Measurements from ENCODE around the gene ARHGAP18.

ARHGAP18 gene

GRCh38 chr6:129647044-129647443 is 62.9 kb downstream of the ARHGAP18 start:
- no peak for TF ChIP-seq CTCF (conservative IDR thresholded peaks at IDR 0.05; ENCODE audit: low read depth)
- ChIA-PET CTCF (interaction anchor here (0.6 to 0.7 kb wide), 3 partner anchors 14 to 21 kb away, joined by 3 to 5 read pairs (median 3); no protein-coding TSS in a partner anchor), POLR2A (ENCODE audit: low non-redundant PET) (no interaction called here)
- no peak for DNase-seq (ENCODE audit: low spot score)
- no peak overlapping the region for H3K27ac ChIP-seq

DNA sequence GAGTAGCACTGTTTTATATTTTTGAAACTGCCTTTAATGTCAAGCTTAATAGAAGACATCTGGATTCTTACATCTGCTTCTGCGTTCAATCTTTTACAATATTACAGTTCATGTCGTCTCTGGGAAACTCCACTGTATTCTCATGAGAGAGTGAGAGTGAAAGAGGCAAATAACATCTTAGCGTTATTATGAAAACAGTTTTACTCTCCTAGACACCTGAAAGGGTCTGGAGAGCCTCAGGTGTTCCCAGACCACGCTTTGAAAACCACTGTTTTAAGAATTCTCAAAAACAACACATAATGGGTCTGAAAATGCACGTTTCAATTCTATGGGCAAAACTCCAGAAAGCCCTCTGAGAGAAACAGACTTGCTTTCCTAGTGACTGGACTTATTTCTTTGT is 63.3 kb downstream of the ARHGAP18 start:
- no peak overlapping the region for H3K27ac ChIP-seq

DNA sequence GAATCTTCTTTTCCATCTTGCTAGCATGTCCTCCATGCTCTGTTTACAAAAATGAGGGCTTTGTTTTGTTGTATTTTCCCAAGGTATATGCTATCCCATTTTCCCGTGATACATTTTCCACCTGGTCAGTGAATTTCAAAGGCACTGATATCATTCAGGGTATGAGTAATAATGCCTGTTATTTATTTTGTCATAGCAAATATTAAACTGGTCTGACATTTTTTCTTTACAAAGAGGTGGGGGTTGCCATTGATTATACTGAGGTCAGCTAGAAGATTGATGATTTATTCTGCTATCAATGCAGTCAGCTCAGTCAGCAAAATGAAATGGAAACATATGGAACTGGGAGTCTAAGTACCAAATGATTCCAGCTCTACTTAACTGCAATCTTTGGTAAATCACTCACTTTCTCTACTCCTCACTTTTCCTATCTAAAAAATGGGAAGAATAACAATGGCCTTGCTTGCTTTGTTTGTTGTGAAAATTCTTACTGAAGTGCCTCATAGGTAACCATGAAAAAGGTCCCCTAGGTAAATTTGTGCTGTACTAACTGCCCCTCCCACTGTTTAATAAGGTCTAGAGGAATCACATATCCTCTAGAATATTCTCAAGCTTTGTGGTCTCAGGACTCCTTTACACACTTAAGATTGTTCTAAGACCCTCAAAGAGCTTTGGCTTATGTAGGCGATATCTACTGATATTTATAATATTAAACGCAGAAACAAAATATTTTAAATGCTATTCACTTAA is 64.0 kb downstream of the ARHGAP18 start:
- no peak for DNase-seq (ENCODE audit: low spot score)
- ChIA-PET POLR2A (ENCODE audit: low non-redundant PET) (no interaction called here), CTCF (interaction anchor here (0.6 kb wide), 1 partner anchor 14 kb away, joined by 5 read pairs; no protein-coding TSS in a partner anchor)
- TF ChIP-seq CTCF (conservative IDR thresholded peaks at IDR 0.05; ENCODE audit: low read depth), result no peak
- no peak overlapping the region for H3K27ac ChIP-seq

More for the DNA sequence above, 63.3 kb downstream of the ARHGAP18 start:
- ChIA-PET POLR2A (ENCODE audit: low non-redundant PET) (no interaction called here), CTCF (interaction anchor here (0.6 kb wide), 1 partner anchor 15 kb away, joined by 5 read pairs; no protein-coding TSS in a partner anchor)
- no peak for DNase-seq (ENCODE audit: low spot score)
- TF ChIP-seq CTCF (conservative IDR thresholded peaks at IDR 0.05; ENCODE audit: low read depth), result no peak

DNA sequence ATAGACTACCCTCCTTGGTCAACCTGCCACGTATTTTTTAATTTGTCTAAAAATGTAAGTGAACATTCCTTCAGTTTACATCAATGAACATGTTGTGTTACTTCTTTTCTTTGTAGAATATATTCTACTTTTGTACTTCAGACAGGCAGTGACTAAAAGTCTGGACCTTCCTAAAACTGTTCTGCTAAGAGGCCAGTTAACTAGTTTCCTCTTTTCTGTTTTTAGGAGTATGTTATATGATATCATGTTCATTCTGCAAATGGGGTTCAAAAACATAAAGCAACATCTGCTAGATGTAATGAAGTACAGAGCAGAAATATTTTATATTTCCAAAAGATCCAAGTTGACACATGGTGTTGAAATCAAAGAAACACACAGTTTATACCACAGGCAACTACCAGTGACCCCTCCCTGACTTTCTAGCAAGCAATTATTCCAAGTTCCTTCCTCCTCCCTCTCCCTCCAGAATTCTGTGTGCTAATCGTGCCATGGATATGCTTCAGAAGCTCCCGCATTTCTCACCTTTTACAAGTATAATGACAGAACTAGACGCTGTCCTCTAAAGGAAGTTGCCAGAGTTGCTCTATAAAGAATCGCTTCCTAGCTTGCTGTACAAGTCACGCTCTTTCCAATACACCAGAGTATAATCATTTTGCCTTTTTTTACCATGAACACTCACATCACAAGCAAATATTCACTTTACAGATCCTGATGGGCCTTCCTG is 64.7 kb downstream of the ARHGAP18 start:
- DNase-seq (ENCODE audit: low spot score), result no peak
- POLR2A ChIA-PET (ENCODE audit: low non-redundant PET), result no interaction called here
- TF ChIP-seq CTCF (conservative IDR thresholded peaks at IDR 0.05; ENCODE audit: low read depth), result no peak
- CTCF ChIA-PET, result interaction anchor here (0.6 kb wide), 1 partner anchor 385 kb away, joined by 3 read pairs; no protein-coding TSS in a partner anchor
- no peak overlapping the region for H3K27ac ChIP-seq

GRCh38 chr6:129644567-129645015 is 65.4 kb downstream of the ARHGAP18 start:
- CTCF ChIA-PET, result no interaction called here
- no peak for DNase-seq (ENCODE audit: low spot score)
- no peak overlapping the region for H3K27ac ChIP-seq
- TF ChIP-seq CTCF (conservative IDR thresholded peaks at IDR 0.05; ENCODE audit: low read depth), result no peak
- POLR2A ChIA-PET (ENCODE audit: low non-redundant PET), result no interaction called here

DNA sequence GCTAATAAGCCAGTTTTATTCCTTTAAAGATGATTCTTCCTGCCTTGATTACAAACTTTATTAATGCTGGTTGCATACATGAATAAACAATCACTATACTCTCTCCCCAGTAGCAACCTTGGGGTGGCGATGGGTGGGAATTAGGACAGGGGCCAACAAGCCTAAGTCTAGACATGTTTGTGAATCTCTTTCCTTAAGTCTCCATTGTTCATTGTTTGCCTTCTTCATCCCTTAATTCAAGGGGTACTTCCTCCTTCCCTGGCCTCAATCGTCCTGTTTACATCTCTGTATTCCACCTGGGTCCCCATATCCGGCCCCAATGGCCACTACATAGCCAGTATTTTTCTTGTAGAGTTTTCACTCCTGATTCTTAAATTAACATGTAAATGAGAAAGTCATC is 66.0 kb downstream of the ARHGAP18 start:
- POLR2A ChIA-PET (ENCODE audit: low non-redundant PET), result no interaction called here
- CTCF ChIA-PET, result interaction anchor here (0.5 kb wide), 1 partner anchor 373 kb away, joined by 4 read pairs; no protein-coding TSS in a partner anchor
- no peak for DNase-seq (ENCODE audit: low spot score)
- no peak overlapping the region for H3K27ac ChIP-seq
- no peak for TF ChIP-seq CTCF (conservative IDR thresholded peaks at IDR 0.05; ENCODE audit: low read depth)

Data from RWPE1 (cell line).